HG03469 (cell line): ENCODE results near the gene HNRNPLL.
"Not testable (repeated sequence)": the region's sequence is repeated elsewhere in the genome, so short reads cannot be mapped to it uniquely, and the experiment has no call there.

ENCODE experiments used
- ATAC-seq: cut with Tn5 transposase; IDR thresholded peaks from one replicate; pipeline ENCODE4 v1.9.1; 2021; ENCODE audit warnings: mild to moderate bottlenecking, moderate library complexity, moderate number of reproducible peaks; ENCODE audit not compliant: unreplicated experiment

Gene HNRNPLL

GRCh38 chr2:38602732-38603401 lies at the start of gene HNRNPLL:
TSS of gene HNRNPLL (minus strand) at chr2:38602928. CDS start at chr2:38602626, 302 bp downstream.
- ATAC-seq: peak; percentile 24

DNA sequence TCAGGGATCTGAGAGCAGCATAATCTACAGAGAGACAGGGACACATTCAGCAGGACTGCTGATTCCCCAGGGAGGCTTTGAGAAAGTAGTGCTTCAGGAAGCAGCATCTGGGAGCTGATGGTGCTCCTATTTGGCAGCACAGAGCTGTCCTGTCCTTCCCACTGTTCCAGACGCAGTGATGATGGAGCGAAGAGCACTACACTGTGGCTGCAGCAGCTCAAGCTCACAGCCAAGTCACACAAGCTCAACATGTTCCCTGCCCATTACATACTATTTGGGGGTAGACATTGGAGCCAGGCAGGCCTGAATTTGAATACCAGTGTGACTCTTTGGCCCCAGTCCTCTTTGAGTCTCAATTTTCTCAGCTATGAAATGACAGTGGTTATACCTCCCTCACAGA lies 48.0 kb upstream of the HNRNPLL start:
- no peak for ATAC-seq

GRCh38 chr2:38650012-38650411 lies 47.3 kb upstream of the HNRNPLL start:
- ATAC-seq: no peak

DNA sequence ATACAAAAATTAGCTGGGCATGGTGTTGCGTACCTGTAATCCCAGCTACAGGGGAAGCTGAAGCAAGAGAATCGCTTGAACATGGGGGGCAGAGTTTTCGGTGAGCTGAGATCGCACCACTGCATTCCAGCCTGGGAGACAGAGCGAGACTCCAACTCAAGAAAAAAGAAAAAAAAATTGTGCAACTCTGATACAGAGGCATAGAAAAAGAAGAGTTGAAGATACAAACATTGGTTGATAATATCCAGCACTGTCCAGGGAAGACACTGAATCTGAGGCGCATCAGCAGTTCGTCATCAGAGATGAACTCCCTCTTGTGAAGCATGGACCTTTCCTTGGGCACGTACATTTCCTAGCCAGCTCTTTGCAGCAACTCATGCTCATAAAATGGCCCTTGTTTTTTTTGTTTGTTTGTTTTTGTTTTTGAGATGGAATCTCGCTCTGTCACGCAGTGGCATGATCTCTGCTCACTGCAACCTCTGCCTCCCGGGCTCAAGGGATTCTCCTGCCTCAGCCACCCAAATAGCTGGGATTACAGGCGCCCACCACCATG lies 46.5 kb upstream of the HNRNPLL start:
- no peak for ATAC-seq

GRCh38 chr2:38648107-38648761 lies 45.5 kb upstream of the HNRNPLL start:
- no peak for ATAC-seq

GRCh38 chr2:38643683-38644511 lies 41.2 kb upstream of the HNRNPLL start:
- not testable (repeated sequence) for ATAC-seq

GRCh38 chr2:38643021-38643671 lies 40.4 kb upstream of the HNRNPLL start:
- ATAC-seq: no peak

- not testable (repeated sequence) for ATAC-seq
Observed at GRCh38 chr2:38642373-38643017, 39.8 kb upstream of the HNRNPLL start.

- ATAC-seq: no peak
Observed at GRCh38 chr2:38636069-38636468, 33.3 kb upstream of the HNRNPLL start.

- ATAC-seq: no peak
Observed at GRCh38 chr2:38635139-38635538, 32.4 kb upstream of the HNRNPLL start.

DNA sequence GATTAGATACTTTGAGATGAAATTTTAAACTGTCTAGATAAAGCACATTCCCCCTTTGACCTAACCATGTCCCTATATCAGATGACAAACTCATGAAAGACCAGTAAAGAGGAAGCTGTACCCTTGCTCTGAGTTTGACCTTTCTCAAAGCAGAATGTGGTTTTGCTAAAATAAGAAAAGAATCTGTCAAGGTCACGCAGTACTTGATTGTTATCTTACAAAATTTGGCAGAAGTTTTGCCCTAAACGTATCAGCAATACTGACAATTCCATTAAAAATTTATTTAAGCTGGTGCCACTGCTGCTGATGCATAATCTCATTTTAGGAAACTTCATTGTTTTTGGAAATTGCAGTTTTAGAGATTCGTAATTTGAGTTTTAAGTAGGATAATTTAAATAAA lies 32.0 kb upstream of the HNRNPLL start:
- ATAC-seq: peak; percentile 87

GRCh38 chr2:38633895-38634294 lies 31.2 kb upstream of the HNRNPLL start:
- no peak for ATAC-seq

- ATAC-seq: no peak
Observed at GRCh38 chr2:38632980-38633379, 30.3 kb upstream of the HNRNPLL start.

DNA sequence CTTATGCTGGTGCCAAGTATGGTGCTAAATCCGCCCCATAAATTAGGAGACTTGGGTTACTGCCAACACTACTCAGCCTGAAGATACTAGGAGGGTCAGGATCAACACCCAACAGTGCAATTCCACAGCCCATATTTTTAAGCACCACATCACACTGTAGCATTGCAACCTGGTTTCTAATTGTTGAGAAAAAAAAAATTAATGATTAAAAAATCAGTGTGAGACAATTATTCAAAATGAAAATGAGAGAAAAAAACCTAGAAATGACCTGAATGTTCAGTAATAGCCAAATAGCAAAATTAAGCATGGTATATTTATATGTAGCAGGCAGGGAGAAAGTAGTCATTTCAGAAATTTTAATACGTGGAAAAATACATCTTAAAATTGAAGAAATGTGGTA lies 29.2 kb upstream of the HNRNPLL start:
- no peak for ATAC-seq

DNA sequence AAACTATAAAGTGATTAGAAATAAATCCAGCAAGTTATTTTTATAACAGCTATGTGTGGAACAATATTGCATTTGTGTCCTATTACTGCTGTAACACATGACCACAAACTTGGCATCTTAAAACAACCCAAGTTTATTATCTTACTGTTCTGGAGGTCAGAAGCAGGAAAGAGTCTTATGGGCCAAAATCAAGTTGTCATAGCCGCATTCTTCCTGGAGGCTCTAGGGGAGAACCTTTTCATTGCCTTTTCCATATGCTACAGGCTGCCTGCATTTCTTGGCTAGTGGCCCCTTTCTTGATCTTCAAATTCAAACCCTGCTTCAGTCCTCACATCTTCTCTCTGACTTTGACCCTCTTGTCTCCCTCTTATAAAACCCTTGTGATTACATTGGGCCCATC lies 27.0 kb upstream of the HNRNPLL start:
- ATAC-seq: no peak

DNA sequence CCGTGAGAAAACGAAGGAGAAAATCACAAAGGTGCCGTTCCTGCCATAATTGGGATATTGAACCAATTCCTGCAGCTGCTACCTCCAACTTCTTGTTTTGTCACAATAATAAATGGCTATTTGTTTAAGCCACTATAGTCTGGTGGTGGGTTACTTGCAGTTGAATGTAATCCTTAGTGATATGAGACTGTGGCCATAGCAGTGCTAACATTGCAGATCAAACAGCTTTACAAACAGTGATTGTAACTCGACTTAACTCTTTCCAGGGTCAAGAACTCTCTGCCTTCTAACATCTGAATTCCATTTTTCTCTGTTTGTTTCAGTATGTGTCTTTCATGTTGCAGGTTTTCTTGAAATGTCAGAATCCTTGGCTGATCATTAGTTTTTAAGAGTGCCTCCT lies 24.7 kb upstream of the HNRNPLL start:
- no peak for ATAC-seq

DNA sequence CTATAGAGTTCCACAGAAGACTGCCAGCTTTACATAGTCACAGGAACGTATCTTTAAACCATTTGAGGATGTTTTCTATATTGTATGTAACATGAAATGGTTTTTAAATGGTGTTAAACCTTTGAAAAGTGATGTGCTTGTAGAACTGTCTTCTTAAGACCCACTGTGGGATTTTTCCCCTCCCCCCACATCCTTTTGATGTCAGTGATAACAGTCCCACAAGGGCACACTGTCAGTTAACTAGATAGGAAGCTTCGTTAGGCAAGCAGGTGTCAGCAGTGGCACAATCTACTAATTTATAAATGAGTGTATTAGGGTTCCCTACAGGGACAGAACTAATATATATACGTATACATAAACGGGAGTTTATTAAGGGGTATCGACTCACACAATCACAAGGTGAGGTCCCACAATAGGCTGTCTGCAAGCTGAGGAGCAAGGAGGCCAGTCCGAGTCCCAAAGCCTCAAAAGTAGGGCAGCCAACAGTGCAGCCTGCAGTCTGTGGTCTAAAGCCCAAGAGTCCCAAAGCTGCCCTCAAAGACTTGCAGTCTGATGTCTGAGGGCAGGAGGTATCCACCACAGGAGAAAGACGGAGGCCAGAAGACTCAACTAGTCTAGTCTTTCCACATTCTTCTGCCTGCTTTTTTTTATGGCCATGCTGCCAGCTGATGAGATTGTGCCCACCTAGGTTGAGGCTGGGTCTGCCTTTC lies 23.8 kb upstream of the HNRNPLL start:
- no peak for ATAC-seq

- ATAC-seq: no peak
Observed at GRCh38 chr2:38622210-38622609, 19.5 kb upstream of the HNRNPLL start.

DNA sequence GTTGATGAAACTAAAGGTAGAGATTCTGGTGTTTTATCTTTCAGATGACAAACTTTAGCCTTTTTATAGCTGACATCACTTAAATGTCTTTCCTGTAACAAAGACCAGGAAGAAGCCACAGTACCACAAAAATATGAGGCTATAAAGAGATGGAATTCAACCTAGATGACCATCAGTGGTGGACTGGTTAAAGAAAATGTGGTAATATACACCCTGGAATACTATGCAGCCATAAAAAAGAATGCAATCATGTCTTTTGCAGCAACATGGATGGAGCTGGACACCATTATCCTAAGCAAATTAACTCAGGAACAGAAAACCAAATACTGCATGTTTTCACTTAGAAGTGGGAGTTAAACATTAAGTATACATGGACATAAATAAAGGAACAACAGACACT lies 18.3 kb upstream of the HNRNPLL start:
- ATAC-seq: no peak
